ENCODE results near the gene ACKR2. TPM values are rescaled to one million over a fixed set of nuclear protein-coding genes. Genes with fewer than 3 reads are reported as not detected.

The ACKR2 gene
- total RNA-seq, 4 donors from 2014 or later, result 1.4 to 9.2 (median 5.2) TPM

DNA sequence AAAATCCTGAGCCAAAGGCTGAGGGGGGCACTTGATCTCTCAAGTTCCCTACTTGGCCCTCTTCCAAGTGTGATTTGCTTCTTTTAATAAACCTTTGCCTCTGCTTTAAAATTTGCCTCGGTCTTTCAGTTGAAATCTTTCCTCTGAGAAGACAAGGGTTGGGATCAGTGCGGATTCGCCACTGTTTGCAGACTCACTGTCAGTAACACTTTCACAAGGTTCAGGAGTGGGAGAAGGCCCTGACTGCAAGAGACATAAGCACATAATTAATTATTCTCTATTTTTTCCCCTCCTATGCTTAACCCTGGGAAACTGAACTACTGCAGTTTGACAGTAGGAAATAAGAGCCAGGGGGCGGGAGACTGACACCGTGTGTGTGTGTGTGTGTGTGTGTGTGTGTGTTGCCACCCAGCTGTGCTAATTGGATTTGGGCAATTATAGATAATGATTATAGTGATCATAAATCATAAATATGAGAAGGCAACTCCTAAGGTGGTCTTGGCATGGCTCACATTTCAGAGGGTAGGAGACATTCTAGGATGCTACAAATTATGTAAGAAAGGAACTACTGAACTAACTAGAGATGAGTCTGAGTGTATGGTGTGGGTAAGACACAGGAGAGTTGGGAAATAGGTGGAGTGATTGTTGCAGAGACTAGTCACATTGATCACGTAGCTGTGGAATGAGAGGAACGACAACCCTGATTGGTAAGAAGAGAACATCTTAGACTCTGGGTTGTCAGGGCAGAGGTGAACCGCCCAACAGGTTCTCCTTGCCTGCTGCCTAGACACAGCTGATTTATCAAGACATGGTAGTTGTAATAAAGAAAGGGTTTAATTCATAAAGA, 91.2 kb downstream of the ACKR2 start:
- WGBS, 2 donors (ENCODE audit: low coverage in 1 of 2), result 79 to 93% methylated on average over 3 to 8 of the region's 8 CpGs
- H3K27me3 ChIP-seq, result no peaks in the 10 kb centered on the region
- no peak for DNase-seq
- H3K36me3 ChIP-seq, result no peaks in the 10 kb centered on the region
- in situ Hi-C loops (cut with MboI; ENCODE audit: low pct_ligation_motif_present in 1 of 4, low pct_unique_long_range_greater_than_20kb in 1 of 4, low sequenced_read_pairs in 3 of 4), result no loop called here
- H3K9me3 ChIP-seq, result no peaks in the 10 kb centered on the region
- no peak overlapping the region for H3K27ac ChIP-seq
- H3K4me1 ChIP-seq, result no peaks in the 10 kb centered on the region
- TF ChIP-seq EP300 (IDR thresholded peaks at IDR 0.05; ENCODE audit: low read depth) (no peak), POLR2AphosphoS5 (IDR thresholded peaks at IDR 0.05) (no peak), POLR2A (IDR thresholded peaks at IDR 0.05) (no peak)
- TF ChIP-seq, protein P1, sequence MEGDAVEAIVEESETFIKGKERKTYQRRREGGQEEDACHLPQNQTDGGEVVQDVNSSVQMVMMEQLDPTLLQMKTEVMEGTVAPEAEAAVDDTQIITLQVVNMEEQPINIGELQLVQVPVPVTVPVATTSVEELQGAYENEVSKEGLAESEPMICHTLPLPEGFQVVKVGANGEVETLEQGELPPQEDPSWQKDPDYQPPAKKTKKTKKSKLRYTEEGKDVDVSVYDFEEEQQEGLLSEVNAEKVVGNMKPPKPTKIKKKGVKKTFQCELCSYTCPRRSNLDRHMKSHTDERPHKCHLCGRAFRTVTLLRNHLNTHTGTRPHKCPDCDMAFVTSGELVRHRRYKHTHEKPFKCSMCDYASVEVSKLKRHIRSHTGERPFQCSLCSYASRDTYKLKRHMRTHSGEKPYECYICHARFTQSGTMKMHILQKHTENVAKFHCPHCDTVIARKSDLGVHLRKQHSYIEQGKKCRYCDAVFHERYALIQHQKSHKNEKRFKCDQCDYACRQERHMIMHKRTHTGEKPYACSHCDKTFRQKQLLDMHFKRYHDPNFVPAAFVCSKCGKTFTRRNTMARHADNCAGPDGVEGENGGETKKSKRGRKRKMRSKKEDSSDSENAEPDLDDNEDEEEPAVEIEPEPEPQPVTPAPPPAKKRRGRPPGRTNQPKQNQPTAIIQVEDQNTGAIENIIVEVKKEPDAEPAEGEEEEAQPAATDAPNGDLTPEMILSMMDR (IDR thresholded peaks at IDR 0.05), result no peak
- intact Hi-C loops (cut with DNase I; ENCODE audit: low total_unique reads), result no loop called here
- H3K4me3 ChIP-seq, result no peak overlapping the region

GRCh38 chr3:42901073-42901415, 91.8 kb downstream of the ACKR2 start:
- Histone ChIP-seq H3K27ac (no peak overlapping the region), H3K27me3 (no peaks in the 10 kb centered on the region), H3K36me3 (no peaks in the 10 kb centered on the region), H3K9me3 (no peaks in the 10 kb centered on the region), H3K4me1 (no peaks in the 10 kb centered on the region), H3K4me3 (no peak overlapping the region)
- TF ChIP-seq POLR2A (IDR thresholded peaks at IDR 0.05) (no peak), EP300 (IDR thresholded peaks at IDR 0.05; ENCODE audit: low read depth) (no peak), POLR2AphosphoS5 (IDR thresholded peaks at IDR 0.05) (no peak)
- TF ChIP-seq, protein P1 (IDR thresholded peaks at IDR 0.05), result no peak
- intact Hi-C loops (cut with DNase I; ENCODE audit: low total_unique reads), result no loop called here
- 67 to 81% methylated on average over 2 to 3 of the region's 3 CpGs for WGBS, 2 donors (ENCODE audit: low coverage in 1 of 2)
- DNase-seq, result no peak
- in situ Hi-C loops (cut with MboI; ENCODE audit: low pct_ligation_motif_present in 1 of 4, low pct_unique_long_range_greater_than_20kb in 1 of 4, low sequenced_read_pairs in 3 of 4), result no loop called here

DNA sequence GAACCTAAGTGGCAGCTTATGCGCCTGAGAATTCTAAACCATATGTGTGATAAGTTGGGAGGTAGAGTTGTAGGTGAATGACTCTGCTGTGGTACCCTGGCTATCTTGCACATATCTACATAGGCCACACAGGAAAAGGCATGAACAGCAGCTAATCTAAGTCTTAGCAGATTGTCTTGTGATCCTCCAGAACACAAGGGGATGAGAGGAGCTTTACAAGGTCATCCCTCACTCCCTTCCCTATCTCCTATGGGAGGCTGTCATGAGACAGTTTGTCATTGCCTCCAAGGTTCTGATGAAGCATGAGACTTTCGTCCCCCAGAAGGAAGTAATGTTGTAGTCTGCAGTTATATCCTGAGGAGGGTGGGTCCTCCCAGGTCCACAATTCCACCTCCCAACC, 93.0 kb downstream of the ACKR2 start:
- H3K27ac ChIP-seq, result no peak overlapping the region

DNA sequence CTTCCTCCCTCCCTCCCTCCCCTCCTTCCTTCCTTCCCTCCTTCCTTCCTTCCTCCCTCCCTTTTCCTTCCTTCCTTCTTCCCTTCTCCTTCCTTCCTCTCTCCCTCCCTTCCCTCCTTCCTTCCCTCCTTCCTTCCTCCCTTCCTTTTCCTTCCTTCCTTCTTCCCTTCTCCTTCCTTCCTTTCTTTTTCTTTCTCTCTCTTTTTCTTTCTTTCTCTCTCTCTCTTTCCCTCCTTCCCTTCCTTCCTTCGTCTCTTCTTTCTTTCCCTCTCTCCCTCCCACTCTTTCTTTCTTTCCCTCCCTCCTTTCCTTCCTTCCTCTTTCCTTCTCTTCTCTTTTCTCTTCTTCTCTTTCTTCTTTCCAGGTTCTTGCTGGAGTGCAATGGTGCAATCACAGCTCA, 94.8 kb downstream of the ACKR2 start:
- intact Hi-C loops (cut with DNase I; ENCODE audit: low total_unique reads) (no loop called here), in situ Hi-C loops (cut with MboI; ENCODE audit: low pct_ligation_motif_present in 1 of 4, low pct_unique_long_range_greater_than_20kb in 1 of 4, low sequenced_read_pairs in 3 of 4) (no loop called here)
- WGBS, 2 donors (ENCODE audit: low coverage in 1 of 2), result 80 to 81% methylated on average over 1 of the region's 1 CpG
- Histone ChIP-seq H3K4me3 (no peak overlapping the region), H3K27me3 (no peaks in the 10 kb centered on the region), H3K27ac (no peak overlapping the region), H3K4me1 (peaks cover 0 to 13% (median 9%) of the 10 kb centered on the region in 4 donors), H3K9me3 (no peaks in the 10 kb centered on the region), H3K36me3 (no peaks in the 10 kb centered on the region)
- no peak for DNase-seq
- TF ChIP-seq, protein P1 (IDR thresholded peaks at IDR 0.05), result no peak
- no peak for TF ChIP-seq POLR2A (IDR thresholded peaks at IDR 0.05)
- TF ChIP-seq POLR2AphosphoS5 (IDR thresholded peaks at IDR 0.05), result no peak
- no peak for TF ChIP-seq EP300 (IDR thresholded peaks at IDR 0.05; ENCODE audit: low read depth)

More for the DNA sequence above, 93.0 kb downstream of the ACKR2 start:
- DNase-seq, result no peak
- TF ChIP-seq, protein P1 (IDR thresholded peaks at IDR 0.05), result no peak
- TF ChIP-seq POLR2AphosphoS5 (IDR thresholded peaks at IDR 0.05) (no peak), POLR2A (IDR thresholded peaks at IDR 0.05) (no peak), EP300 (IDR thresholded peaks at IDR 0.05; ENCODE audit: low read depth) (no peak)
- H3K36me3 ChIP-seq, result no peaks in the 10 kb centered on the region
- peaks cover 0 to 10% (median 8%) of the 10 kb centered on the region in 4 donors for H3K4me1 ChIP-seq
- H3K9me3 ChIP-seq, result no peaks in the 10 kb centered on the region
- intact Hi-C loops (cut with DNase I; ENCODE audit: low total_unique reads) (no loop called here), in situ Hi-C loops (cut with MboI; ENCODE audit: low pct_ligation_motif_present in 1 of 4, low pct_unique_long_range_greater_than_20kb in 1 of 4, low sequenced_read_pairs in 3 of 4) (no loop called here)
- no peak overlapping the region for H3K4me3 ChIP-seq
- 83% methylated on average over 2 of the region's 2 CpGs; no CpG with 5 or more reads in 1 of the 2 donors for WGBS, 2 donors (ENCODE audit: low coverage in 1 of 2)
- no peaks in the 10 kb centered on the region for H3K27me3 ChIP-seq

Measured in transverse colon (tissue), 4 donors.